IgD-negative memory B cell (primary cell): ENCODE data around the gene ACE. TPM values are rescaled to one million over a fixed set of nuclear protein-coding genes. Genes with fewer than 3 reads are reported as not detected.
A peak's percentile ranks its signal among the peaks of the same experiment; 100 is the strongest.

ENCODE experiments used
- H3K27ac Mint-ChIP-seq, 3 donors: one replicate each; pipeline ENCODE4 v1.8.0; 2020 to 2022; ENCODE audit warnings: mild to moderate bottlenecking in 3 of 3, mixed read lengths in 3 of 3, moderate library complexity in 1 of 3
- H3K27me3 Mint-ChIP-seq: one replicate; pipeline ENCODE4 v1.8.0; 2021; ENCODE audit warnings: mixed read lengths
- H3K36me3 Mint-ChIP-seq: one replicate; pipeline ENCODE4 v1.8.0; 2020; ENCODE audit warnings: mild to moderate bottlenecking, mixed read lengths
- H3K4me1 Mint-ChIP-seq, 3 donors: one replicate each; pipeline ENCODE4 v1.8.0; 2020 to 2022; ENCODE audit warnings: mixed read lengths in 3 of 3, mild to moderate bottlenecking in 1 of 3
- H3K4me3 Mint-ChIP-seq, 4 donors: one replicate each; pipeline ENCODE4 v1.8.0; 2020 to 2022; ENCODE audit warnings: mild to moderate bottlenecking in 4 of 4, mixed read lengths in 4 of 4, moderate library complexity in 3 of 4
- H3K9me3 Mint-ChIP-seq, 3 donors: one replicate each; pipeline ENCODE4 v1.8.0; 2020 to 2021; ENCODE audit warnings: mixed read lengths in 3 of 3, mild to moderate bottlenecking in 1 of 3
- polyA plus RNA-seq: library from polyadenylated mRNA; unstranded; fragments of 300-500 nt; fragmentation: Illumina TruSeq; gene quantifications from one replicate; pipeline ENCODE4 v1.2.3, GENCODE V29; 2021

ACE gene
- polyA plus RNA-seq, 1 donor from 2014 or later = 2.0 TPM

- H3K4me3 Mint-ChIP-seq = peak overlapping the region in 3 of 4 donors; percentile 40 to 86 (median 50)
- no peaks in the 10 kb centered on the region for H3K36me3 Mint-ChIP-seq
- peaks cover 19% of the 10 kb centered on the region for H3K27me3 Mint-ChIP-seq
- no peak overlapping the region for H3K27ac Mint-ChIP-seq
- H3K9me3 Mint-ChIP-seq = peaks cover 0 to 2% (median 0%) of the 10 kb centered on the region in 3 donors
- peaks cover 0 to 10% (median 0%) of the 10 kb centered on the region in 3 donors for H3K4me1 Mint-ChIP-seq
Observed at GRCh38 chr17:63475491-63476412, 1.1 kb upstream of the ACE start.

- Mint-ChIP-seq H3K27me3 (peaks cover 19% of the 10 kb centered on the region), H3K27ac (no peak overlapping the region), H3K4me3 (peak overlapping the region in 3 of 4 donors; percentile 40 to 82 (median 48)), H3K36me3 (no peaks in the 10 kb centered on the region), H3K4me1 (peaks cover 0 to 10% (median 0%) of the 10 kb centered on the region in 3 donors), H3K9me3 (peaks cover 0 to 2% (median 0%) of the 10 kb centered on the region in 3 donors)
Observed at GRCh38 chr17:63476459-63476853, 405 bp upstream of the ACE start.

- Mint-ChIP-seq H3K36me3 (no peaks in the 10 kb centered on the region), H3K27ac (peak overlapping the region in 1 of 3 donors; percentile 65), H3K9me3 (peaks cover 0 to 2% (median 0%) of the 10 kb centered on the region in 3 donors), H3K4me1 (peaks cover 0 to 10% (median 0%) of the 10 kb centered on the region in 3 donors), H3K4me3 (peak overlapping the region in 3 of 4 donors; percentile 75 to 92 (median 79)), H3K27me3 (peaks cover 24% of the 10 kb centered on the region)
Observed at GRCh38 chr17:63477480-63478440, 899 bp downstream of the ACE start.

GRCh38 chr17:63478814-63479494 is 2.1 kb downstream of the ACE start:
- peaks cover 2% of the 10 kb centered on the region for H3K36me3 Mint-ChIP-seq
- H3K27ac Mint-ChIP-seq = no peak overlapping the region
- H3K4me1 Mint-ChIP-seq = peaks cover 0 to 10% (median 0%) of the 10 kb centered on the region in 3 donors
- peak overlapping the region in 2 of 4 donors; percentile 37 to 52 for H3K4me3 Mint-ChIP-seq
- peaks cover 24% of the 10 kb centered on the region for H3K27me3 Mint-ChIP-seq
- peaks cover 0 to 2% (median 0%) of the 10 kb centered on the region in 3 donors for H3K9me3 Mint-ChIP-seq

- peaks cover 0 to 10% (median 0%) of the 10 kb centered on the region in 3 donors for H3K4me1 Mint-ChIP-seq
- peaks cover 0 to 2% (median 0%) of the 10 kb centered on the region in 3 donors for H3K9me3 Mint-ChIP-seq
- H3K36me3 Mint-ChIP-seq = peaks cover 2% of the 10 kb centered on the region
- peak overlapping the region in 1 of 4 donors; percentile 37 for H3K4me3 Mint-ChIP-seq
- H3K27me3 Mint-ChIP-seq = peaks cover 24% of the 10 kb centered on the region
- no peak overlapping the region for H3K27ac Mint-ChIP-seq
Observed at GRCh38 chr17:63479495-63480184, 2.8 kb downstream of the ACE start.

- Mint-ChIP-seq H3K27me3 (peaks cover 20% of the 10 kb centered on the region), H3K4me3 (no peak overlapping the region), H3K9me3 (no peaks in the 10 kb centered on the region)
Observed at GRCh38 chr17:63480192-63480784, 3.4 kb downstream of the ACE start.

GRCh38 chr17:63480826-63481487 is 4.1 kb downstream of the ACE start:
- H3K4me3 Mint-ChIP-seq = no peak overlapping the region
- peaks cover 15% of the 10 kb centered on the region for H3K27me3 Mint-ChIP-seq
- no peak overlapping the region for H3K27ac Mint-ChIP-seq
- no peaks in the 10 kb centered on the region for H3K9me3 Mint-ChIP-seq
- peaks cover 2% of the 10 kb centered on the region for H3K36me3 Mint-ChIP-seq
- peaks cover 0 to 9% (median 3%) of the 10 kb centered on the region in 3 donors for H3K4me1 Mint-ChIP-seq

More at GRCh38 chr17:63480192-63480784, 3.4 kb downstream of the ACE start:
- Mint-ChIP-seq H3K27ac (no peak overlapping the region), H3K4me1 (peaks cover 0 to 7% (median 0%) of the 10 kb centered on the region in 3 donors), H3K36me3 (peaks cover 2% of the 10 kb centered on the region)

- no peak overlapping the region for H3K27ac Mint-ChIP-seq
- no peaks in the 10 kb centered on the region for H3K9me3 Mint-ChIP-seq
- H3K4me3 Mint-ChIP-seq = no peak overlapping the region
- H3K36me3 Mint-ChIP-seq = peaks cover 3% of the 10 kb centered on the region
- peaks cover 4 to 14% (median 5%) of the 10 kb centered on the region in 3 donors for H3K4me1 Mint-ChIP-seq
- peaks cover 15% of the 10 kb centered on the region for H3K27me3 Mint-ChIP-seq
Observed at GRCh38 chr17:63481488-63481870, 4.6 kb downstream of the ACE start.

- H3K27ac Mint-ChIP-seq = no peak overlapping the region
- H3K4me1 Mint-ChIP-seq = peaks cover 5 to 17% (median 7%) of the 10 kb centered on the region in 3 donors
- no peak overlapping the region for H3K4me3 Mint-ChIP-seq
- H3K27me3 Mint-ChIP-seq = peaks cover 14% of the 10 kb centered on the region
- H3K36me3 Mint-ChIP-seq = peaks cover 4% of the 10 kb centered on the region
- no peaks in the 10 kb centered on the region for H3K9me3 Mint-ChIP-seq
Observed at GRCh38 chr17:63482509-63482908, 5.6 kb downstream of the ACE start.

- peaks cover 5 to 14% (median 7%) of the 10 kb centered on the region in 3 donors for H3K4me1 Mint-ChIP-seq
- H3K27ac Mint-ChIP-seq = no peak overlapping the region
- H3K9me3 Mint-ChIP-seq = no peaks in the 10 kb centered on the region
- no peak overlapping the region for H3K4me3 Mint-ChIP-seq
- H3K27me3 Mint-ChIP-seq = peaks cover 11% of the 10 kb centered on the region
- H3K36me3 Mint-ChIP-seq = peaks cover 4% of the 10 kb centered on the region
Observed at GRCh38 chr17:63483038-63483437, 6.2 kb downstream of the ACE start.

- peaks cover 4% of the 10 kb centered on the region for H3K36me3 Mint-ChIP-seq
- peaks cover 5 to 12% (median 7%) of the 10 kb centered on the region in 3 donors for H3K4me1 Mint-ChIP-seq
- peak overlapping the region in 1 of 3 donors; percentile 86 for H3K27ac Mint-ChIP-seq
- peaks cover 6% of the 10 kb centered on the region for H3K27me3 Mint-ChIP-seq
- H3K9me3 Mint-ChIP-seq = no peaks in the 10 kb centered on the region
- no peak overlapping the region for H3K4me3 Mint-ChIP-seq
Observed at GRCh38 chr17:63483655-63484575, 7.1 kb downstream of the ACE start.

- Mint-ChIP-seq H3K4me3 (peak overlapping the region in 3 of 4 donors; percentile 48 to 75 (median 71)), H3K27me3 (peaks cover 5% of the 10 kb centered on the region), H3K27ac (peak overlapping the region in 1 of 3 donors; percentile 69), H3K36me3 (peaks cover 4% of the 10 kb centered on the region), H3K4me1 (peaks cover 5 to 11% (median 7%) of the 10 kb centered on the region in 3 donors), H3K9me3 (no peaks in the 10 kb centered on the region)
Observed at GRCh38 chr17:63486317-63487013, 9.6 kb downstream of the ACE start.
